Gastroesophageal sphincter (tissue), 4 donors: ENCODE data around the gene COL6A2. TPM values are rescaled to one million over a fixed set of nuclear protein-coding genes. Genes with fewer than 3 reads are reported as not detected.

Experiments used
- ATAC-seq: fragments of 150-250 bp; one replicate; pipeline ENCODE4 v1.9.1; 2016; ENCODE audit warnings: mild to moderate bottlenecking, moderate library complexity
- H3K27ac ChIP-seq, 4 donors: fragments of 200-600 bp; sonication (generic) in 3 of 4; 1 replicate in 3 of 4; 2 replicates in 1 of 4; pipeline ENCODE4 v1.5.1; 2016 to 2019
- H3K27me3 ChIP-seq: fragments of 200-600 bp; sonication (generic); one replicate; pipeline ENCODE4 v1.5.1; 2019
- H3K36me3 ChIP-seq, 2 donors: fragments of 200-600 bp; sonication (generic); one replicate each; pipeline ENCODE4 v1.5.1; 2019; ENCODE audit warnings: control low read depth in 1 of 2
- H3K4me1 ChIP-seq, 3 donors: fragments of 200-600 bp; sonication (generic); 1 replicate in 2 of 3; 2 replicates in 1 of 3; pipeline ENCODE4 v1.5.1; 2016 to 2019; ENCODE audit warnings: control low read depth in 2 of 3
- H3K4me3 ChIP-seq, 2 donors: fragments of 200-600 bp; sonication (generic); one replicate each; pipeline ENCODE4 v1.5.1; 2019; ENCODE audit warnings: mild to moderate bottlenecking in 1 of 2, moderate library complexity in 1 of 2
- H3K9me3 ChIP-seq, 3 donors: fragments of 200-600 bp; sonication (generic); one replicate each; pipeline ENCODE4 v1.5.1; 2017 to 2019; ENCODE audit warnings: control low read depth in 2 of 3
- CTCF ChIP-seq, 4 experiments: fragments of 200-600 bp in 2 of 4; fragments of 450-650 bp in 2 of 4; sonication (generic) in 1 of 4; IDR thresholded peaks; one replicate each; pipeline ENCODE4 v1.5.1; 2017 to 2019; ENCODE audit warnings: antibody characterized with exemption in 4 of 4, mild to moderate bottlenecking in 2 of 4, moderate library complexity in 2 of 4
- EP300 ChIP-seq: sonication (generic); formaldehyde crosslinking; IDR thresholded peaks from one replicate; pipeline ENCODE4 v1.6.1; 2017; ENCODE audit warnings: antibody characterized with exemption, mild to moderate bottlenecking
- POLR2A ChIP-seq, 2 donors: fragments of 450-650 bp; IDR thresholded peaks; one replicate each; pipeline ENCODE4 v1.6.1; 2017; ENCODE audit warnings: antibody characterized with exemption in 2 of 2, mild to moderate bottlenecking in 2 of 2, moderate library complexity in 1 of 2
- POLR2AphosphoS5 ChIP-seq: sonication (generic); formaldehyde crosslinking; IDR thresholded peaks from one replicate; pipeline ENCODE4 v1.6.1; 2017; ENCODE audit warnings: antibody characterized with exemption
- WGBS, 2 donors: methylation state at CpG; one replicate each; pipeline ENCODE4 v1.1.5; 2018; ENCODE audit warnings: low coverage in 1 of 2; 5-methylcytosine and 5-hydroxymethylcytosine counted together
- total RNA-seq, 4 donors: library from RNA; depleted of rRNA; stranded (reverse); fragments of >200 nt; gene quantifications; one replicate each; pipeline ENCODE4 v1.1.0, GENCODE V29; 2016

The COL6A2 gene
- total RNA-seq, 4 donors from 2014 or later, result 720 to 1,286 (median 1,215) TPM

- Histone ChIP-seq H3K4me3 (no peak overlapping the region), H3K27ac (no peak overlapping the region), H3K27me3 (no peaks in the 10 kb centered on the region), H3K36me3 (no peaks in the 10 kb centered on the region), H3K9me3 (no peaks in the 10 kb centered on the region), H3K4me1 (peaks cover 0 to 52% (median 14%) of the 10 kb centered on the region in 3 donors)
- ATAC-seq, result peak; percentile 41
- WGBS, 2 donors, result 71 to 83% methylated on average over 6 to 10 of the region's 34 CpGs
- TF ChIP-seq POLR2A (IDR thresholded peaks at IDR 0.05), result no peak
- TF ChIP-seq POLR2AphosphoS5, result no peak
- TF ChIP-seq CTCF (IDR thresholded peaks at IDR 0.05), result no peak
- TF ChIP-seq EP300, result no peak
Measured at GRCh38 chr21:46079352-46080170, 18.4 kb upstream of the COL6A2 start.

GRCh38 chr21:46080171-46081021 is 17.5 kb upstream of the COL6A2 start:
- TF ChIP-seq POLR2AphosphoS5 (no peak), EP300 (no peak), CTCF (IDR thresholded peaks at IDR 0.05) (no peak), POLR2A (IDR thresholded peaks at IDR 0.05) (no peak)
- Histone ChIP-seq H3K27me3 (no peaks in the 10 kb centered on the region), H3K27ac (peak overlapping the region in 1 of 4 donors; percentile 16), H3K9me3 (no peaks in the 10 kb centered on the region), H3K4me3 (no peak overlapping the region), H3K36me3 (no peaks in the 10 kb centered on the region), H3K4me1 (peaks cover 0 to 52% (median 14%) of the 10 kb centered on the region in 3 donors)
- ATAC-seq, result peak; percentile 23
- WGBS, 2 donors, result no CpG with 5 or more reads among the region's 30 CpGs

GRCh38 chr21:46081022-46081861 is 16.7 kb upstream of the COL6A2 start:
- Histone ChIP-seq H3K4me1 (peaks cover 0 to 52% (median 14%) of the 10 kb centered on the region in 3 donors), H3K27ac (peak overlapping the region in 1 of 4 donors; percentile 16), H3K36me3 (no peaks in the 10 kb centered on the region), H3K4me3 (no peak overlapping the region), H3K9me3 (no peaks in the 10 kb centered on the region), H3K27me3 (no peaks in the 10 kb centered on the region)
- ATAC-seq, result no peak
- TF ChIP-seq EP300 (no peak), POLR2AphosphoS5 (no peak), CTCF (IDR thresholded peaks at IDR 0.05) (no peak), POLR2A (IDR thresholded peaks at IDR 0.05) (no peak)
- WGBS, 2 donors, result 90 to 100% methylated on average over 1 to 2 of the region's 39 CpGs

- H3K27ac ChIP-seq, result peak overlapping the region in 1 of 4 donors; percentile 13
- no peaks in the 10 kb centered on the region for H3K27me3 ChIP-seq
- H3K9me3 ChIP-seq, result no peaks in the 10 kb centered on the region
- peaks cover 0 to 52% (median 14%) of the 10 kb centered on the region in 3 donors for H3K4me1 ChIP-seq
- no CpG with 5 or more reads among the region's 35 CpGs for WGBS, 2 donors
- ATAC-seq, result no peak
- no peaks in the 10 kb centered on the region for H3K36me3 ChIP-seq
- no peak overlapping the region for H3K4me3 ChIP-seq
- TF ChIP-seq POLR2AphosphoS5 (no peak), EP300 (no peak), CTCF (IDR thresholded peaks at IDR 0.05) (no peak), POLR2A (IDR thresholded peaks at IDR 0.05) (no peak)
Measured at GRCh38 chr21:46081862-46082712, 15.8 kb upstream of the COL6A2 start.
